OCI-LY3 (cell line): ENCODE measurements around the gene GALNTL6.

Experiments used
- EZH2phosphoT487 ChIP-seq: fragments of 200-600 bp; shearing (Covaris generic); IDR thresholded peaks from 2 replicates; pipeline ENCODE4 v1.6.1; 2018; ENCODE audit warnings: antibody characterized with exemption, mixed run types, low read depth
- TF ChIP-seq, protein P1 (sequence below): fragments of 200-600, 300-600 bp; sonication (generic); IDR thresholded peaks from 2 replicates; pipeline ENCODE4 v1.5.1; 2014; ENCODE audit warnings: antibody characterized with exemption, low read length, low read depth

- TF ChIP-seq, protein P1, sequence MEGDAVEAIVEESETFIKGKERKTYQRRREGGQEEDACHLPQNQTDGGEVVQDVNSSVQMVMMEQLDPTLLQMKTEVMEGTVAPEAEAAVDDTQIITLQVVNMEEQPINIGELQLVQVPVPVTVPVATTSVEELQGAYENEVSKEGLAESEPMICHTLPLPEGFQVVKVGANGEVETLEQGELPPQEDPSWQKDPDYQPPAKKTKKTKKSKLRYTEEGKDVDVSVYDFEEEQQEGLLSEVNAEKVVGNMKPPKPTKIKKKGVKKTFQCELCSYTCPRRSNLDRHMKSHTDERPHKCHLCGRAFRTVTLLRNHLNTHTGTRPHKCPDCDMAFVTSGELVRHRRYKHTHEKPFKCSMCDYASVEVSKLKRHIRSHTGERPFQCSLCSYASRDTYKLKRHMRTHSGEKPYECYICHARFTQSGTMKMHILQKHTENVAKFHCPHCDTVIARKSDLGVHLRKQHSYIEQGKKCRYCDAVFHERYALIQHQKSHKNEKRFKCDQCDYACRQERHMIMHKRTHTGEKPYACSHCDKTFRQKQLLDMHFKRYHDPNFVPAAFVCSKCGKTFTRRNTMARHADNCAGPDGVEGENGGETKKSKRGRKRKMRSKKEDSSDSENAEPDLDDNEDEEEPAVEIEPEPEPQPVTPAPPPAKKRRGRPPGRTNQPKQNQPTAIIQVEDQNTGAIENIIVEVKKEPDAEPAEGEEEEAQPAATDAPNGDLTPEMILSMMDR: no peak
- TF ChIP-seq EZH2phosphoT487: no peak
These were observed 1038.3 kb downstream of the GALNTL6 start for GRCh38 chr4:172851534-172851933.
